GM19463 (cell line): Measurements from ENCODE around the gene CTRL.
A peak's percentile ranks its signal among the peaks of the same experiment; 100 is the strongest.

Source experiments
- ATAC-seq: cut with Tn5 transposase; IDR thresholded peaks from one replicate; pipeline ENCODE4 v1.9.1; 2021; ENCODE audit warnings: mild to moderate bottlenecking, moderate library complexity; ENCODE audit not compliant: unreplicated experiment

The CTRL gene

GRCh38 chr16:67893743-67894399 lies 37.8 kb downstream of the CTRL start:
- ATAC-seq, result no peak

- peak; percentile 96 for ATAC-seq
These were observed 38.5 kb downstream of the CTRL start, which contains the start of gene PSKH1 for GRCh38 chr16:67892899-67893742. PSKH1 (plus strand) TSS chr16:67893254; CDS start chr16:67908750, 15,496 bp downstream.

- ATAC-seq, result no peak
These were observed 39.3 kb downstream of the CTRL start for GRCh38 chr16:67892375-67892774.

GRCh38 chr16:67888331-67888730 lies 43.3 kb downstream of the CTRL start:
- ATAC-seq, result no peak

GRCh38 chr16:67886387-67886786 lies 45.3 kb downstream of the CTRL start:
- no peak for ATAC-seq

GRCh38 chr16:67885976-67886375 lies 45.7 kb downstream of the CTRL start:
- no peak for ATAC-seq

- no peak for ATAC-seq
These were observed 46.1 kb downstream of the CTRL start for GRCh38 chr16:67885545-67885944.

GRCh38 chr16:67884684-67885083 lies 47.0 kb downstream of the CTRL start, which contains the start of gene NRN1L:
NRN1L (plus strand) TSS chr16:67884885; CDS start chr16:67884904, 19 bp downstream.
- ATAC-seq, result no peak

- ATAC-seq, result no peak
These were observed 47.8 kb downstream of the CTRL start for GRCh38 chr16:67883872-67884261.

- no peak for ATAC-seq
These were observed 48.4 kb downstream of the CTRL start for GRCh38 chr16:67883146-67883871.

GRCh38 chr16:67882374-67883145 lies 49.1 kb downstream of the CTRL start:
- no peak for ATAC-seq

- no peak for ATAC-seq
These were observed 50.0 kb downstream of the CTRL start for GRCh38 chr16:67881621-67882161.

GRCh38 chr16:67880584-67880983 lies 51.1 kb downstream of the CTRL start:
- ATAC-seq, result no peak

- no peak for ATAC-seq
These were observed 51.7 kb downstream of the CTRL start for GRCh38 chr16:67879936-67880335.
